Measurements from ENCODE around the gene PRPF40A. TPM values are rescaled to one million over a fixed set of nuclear protein-coding genes. Genes with fewer than 3 reads are reported as not detected.

Gene PRPF40A
- total and polyA plus RNA-seq, 9 of the 15 experiments (the other 6 are each of a cell fraction or from before 2014, with no cell fraction given): 168 to 304 (median 264) TPM

- no peaks in the 10 kb centered on the region for H3K9me3 ChIP-seq (replicated peaks; ENCODE audit: control insufficient read depth, insufficient read depth, low read depth, low read length)
- no peak for DNase-seq (ENCODE audit: extremely low read depth in 1 of 4, low spot score in 3 of 4)
- H3K27me3 ChIP-seq (ENCODE audit: control insufficient read depth in 2 of 2, insufficient read depth in 2 of 2, low read length in 2 of 2): peaks cover 5 to 15% of the 10 kb centered on the region in 2 experiments; a peak in 2 of 5 replicates
- H3K9ac ChIP-seq (ENCODE audit: insufficient read depth in 1 of 2, low read depth in 2 of 2, low read length in 2 of 2): no peak overlapping the region
- no peaks in the 10 kb centered on the region for H3K36me3 ChIP-seq (ENCODE audit: control insufficient read depth, insufficient read depth, low read length)
- WGBS (ENCODE audit: insufficient coverage, low coverage, missing lambda C conversion rate): 1% methylated on average over 3 of the region's 3 CpGs
- H3K4me1 ChIP-seq (replicated peaks in 1 of 2; ENCODE audit: control insufficient read depth in 2 of 2, insufficient read depth in 2 of 2, low read length in 2 of 2): no peaks in the 10 kb centered on the region
- no peak for ATAC-seq
- no peak overlapping the region for H3K27ac ChIP-seq (ENCODE audit: extremely low read depth, low read depth, low read length)
- ChIA-PET CTCF (ENCODE audit: low intra/inter-chr PET ratio) (no interaction called here), POLR2A (no interaction called here)
- peaks cover 8% of the 10 kb centered on the region; the same call in 1 of the 2 replicates for H4K20me1 ChIP-seq (replicated peaks; ENCODE audit: control insufficient read depth, insufficient read depth, low read length)
- no peak overlapping the region for H3K4me3 ChIP-seq
- intact Hi-C loops (cut with micrococcal nuclease): loop anchor here (10.0 kb wide), 1 partner anchor 298 kb away; the partner anchor contains the start of gene FMNL2
- no peak for FAIRE-seq
- no peak overlapping the region for H3K4me2 ChIP-seq (ENCODE audit: insufficient read depth, low read length)
- in situ Hi-C loops (cut with MboI): no loop called here
- no peak overlapping the region for H2AFZ ChIP-seq (ENCODE audit: low read depth, low read length)
- no peaks in the 10 kb centered on the region for H3K9me1 ChIP-seq (ENCODE audit: control insufficient read depth, insufficient read depth, low read length)
- no TSS peak for BruUV-seq (replicated peaks)
- no peaks in the 10 kb centered on the region for H3K79me2 ChIP-seq (ENCODE audit: control insufficient read depth, insufficient read depth, low read length)
- no peak for TF ChIP-seq NFE2L1 (tag; IDR thresholded peaks at IDR 0.05; ENCODE audit: borderline replicate concordance, low read depth)
- no peak for TF ChIP-seq EHMT2 (IDR thresholded peaks at IDR 0.05)
- TF ChIP-seq CHD7 (IDR thresholded peaks at IDR 0.05; ENCODE audit: low read depth, low read length): no peak
- no peak for TF ChIP-seq NBN (IDR thresholded peaks at IDR 0.05; ENCODE audit: low read depth)
- no peak for TF ChIP-seq POLR2AphosphoS5 (IDR thresholded peaks at IDR 0.05; ENCODE audit: control insufficient read depth, insufficient read depth, low read depth, low read length)
- no peak for TF ChIP-seq HMBOX1 (IDR thresholded peaks at IDR 0.05)
- no peak for TF ChIP-seq ZNF586 (CRISPR knock-in tag; conservative IDR thresholded peaks at IDR 0.05)
- TF ChIP-seq CREB5 (CRISPR knock-in tag; IDR thresholded peaks at IDR 0.05): no peak
These were observed 84.5 kb downstream of the PRPF40A start for GRCh38 chr2:152632736-152633135.
